SIG-M5 treated with dmso at 0.1 percent for 504 hours (cell line): ENCODE measurements around the gene LHX5.
"Not testable (repeated sequence)": the region's sequence is repeated elsewhere in the genome, so short reads cannot be mapped to it uniquely, and the experiment has no call there.

ENCODE experiments used
- DNase-seq: peaks from one replicate; lab custom pipeline; 2025; ENCODE audit not compliant: unreplicated experiment; lab: John Stamatoyannopoulos, UW

LHX5 gene

GRCh38 chr12:113471619-113472171 lies at the start of gene LHX5:
Gene LHX5 (minus strand): TSS chr12:113471871. CDS start chr12:113471498, 373 bp downstream.
- DNase-seq = no peak

GRCh38 chr12:113519464-113520307 lies 48.0 kb upstream of the LHX5 start:
- DNase-seq = no peak

GRCh38 chr12:113515082-113515856 lies 43.6 kb upstream of the LHX5 start:
- no peak for DNase-seq

DNA sequence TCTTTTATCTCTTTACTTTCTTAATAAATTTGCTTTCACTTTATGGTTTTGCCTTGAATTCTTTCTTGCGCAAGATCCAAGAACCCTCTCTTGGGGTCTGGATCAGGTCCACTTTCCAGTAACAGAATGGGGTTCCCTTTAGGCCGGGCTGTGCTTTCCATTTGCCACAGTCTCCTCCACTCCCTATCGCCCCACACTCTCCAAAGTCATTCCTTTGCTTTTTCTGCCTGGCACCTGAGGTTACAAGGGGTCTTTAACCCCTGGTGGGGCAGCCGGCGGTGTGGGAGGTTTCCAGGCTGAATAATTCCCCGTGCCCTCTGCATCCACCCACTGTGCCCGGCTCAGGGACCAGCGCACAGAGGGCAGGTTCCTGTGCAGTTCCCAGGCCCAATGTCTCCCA lies 42.9 kb upstream of the LHX5 start:
- DNase-seq = no peak

- no peak for DNase-seq
Observed at GRCh38 chr12:113512568-113512967, 40.9 kb upstream of the LHX5 start.

- DNase-seq = no peak
Observed at GRCh38 chr12:113506867-113507266, 35.2 kb upstream of the LHX5 start.

GRCh38 chr12:113505941-113506340 lies 34.3 kb upstream of the LHX5 start:
- no peak for DNase-seq

DNA sequence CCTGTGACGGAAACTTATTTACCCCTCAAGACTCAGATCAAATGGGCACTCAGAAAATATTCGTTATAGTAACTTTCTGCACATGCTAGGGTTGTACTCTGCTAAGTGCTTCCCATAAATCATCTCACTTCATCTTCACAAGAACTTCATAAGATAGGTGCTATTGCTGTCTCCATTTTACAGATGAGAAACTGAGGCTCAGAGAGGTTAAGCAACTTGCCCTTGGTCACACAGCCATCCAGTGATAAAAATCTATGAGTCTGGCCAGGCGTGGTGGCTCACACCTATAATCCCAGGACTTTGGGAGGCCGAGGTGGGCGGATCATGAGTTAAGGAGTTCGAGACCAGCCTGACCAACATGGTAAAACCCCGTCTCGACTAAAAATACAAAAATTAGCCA lies 33.2 kb upstream of the LHX5 start:
- no peak for DNase-seq

DNA sequence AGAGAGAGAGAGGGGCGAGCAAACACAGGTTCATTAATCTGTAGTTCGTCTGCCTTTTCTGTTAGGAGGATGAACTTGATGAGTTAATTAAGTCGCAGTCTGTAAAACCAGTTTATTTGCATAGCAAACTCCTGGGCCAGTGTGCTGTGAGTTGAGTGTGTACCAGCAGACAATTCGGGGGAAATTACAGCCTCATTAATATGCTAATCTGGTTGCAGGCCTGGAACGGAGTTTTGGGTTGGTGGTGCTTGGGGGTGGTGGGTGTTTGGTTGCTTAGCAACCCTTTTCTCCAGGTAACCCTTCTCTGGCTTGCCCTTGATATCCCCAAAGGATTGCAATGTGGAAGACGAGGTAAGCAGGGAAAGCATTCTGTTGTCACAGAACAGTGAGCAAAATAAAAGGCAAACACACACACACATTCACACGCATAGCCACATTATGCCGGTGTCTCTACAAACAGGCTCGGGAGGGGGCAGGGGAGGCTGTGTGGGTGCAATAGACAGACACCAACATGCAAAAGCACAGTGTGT lies 29.2 kb upstream of the LHX5 start:
- DNase-seq = no peak

DNA sequence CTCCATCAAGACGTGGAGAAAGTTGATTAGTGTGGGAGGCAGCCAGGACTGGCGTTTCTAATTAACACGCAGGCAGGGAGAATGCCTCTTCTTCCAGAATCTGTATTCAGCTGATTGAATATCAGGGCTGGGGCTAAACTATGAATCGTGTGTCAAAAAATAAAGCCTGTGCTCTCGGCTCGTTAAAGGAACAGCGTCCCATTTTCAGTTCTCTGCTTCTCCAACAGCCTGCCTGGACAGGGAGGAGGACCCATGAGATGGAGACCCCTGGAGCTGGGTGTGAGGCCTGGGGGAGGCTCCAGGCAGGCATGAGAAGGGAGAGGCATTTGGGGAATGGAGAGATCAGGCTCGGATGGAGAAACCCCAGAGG lies 28.6 kb upstream of the LHX5 start:
- no peak for DNase-seq

GRCh38 chr12:113498490-113498889 lies 26.8 kb upstream of the LHX5 start:
- no peak for DNase-seq

- no peak for DNase-seq
Observed at GRCh38 chr12:113497693-113498092, 26.0 kb upstream of the LHX5 start.

DNA sequence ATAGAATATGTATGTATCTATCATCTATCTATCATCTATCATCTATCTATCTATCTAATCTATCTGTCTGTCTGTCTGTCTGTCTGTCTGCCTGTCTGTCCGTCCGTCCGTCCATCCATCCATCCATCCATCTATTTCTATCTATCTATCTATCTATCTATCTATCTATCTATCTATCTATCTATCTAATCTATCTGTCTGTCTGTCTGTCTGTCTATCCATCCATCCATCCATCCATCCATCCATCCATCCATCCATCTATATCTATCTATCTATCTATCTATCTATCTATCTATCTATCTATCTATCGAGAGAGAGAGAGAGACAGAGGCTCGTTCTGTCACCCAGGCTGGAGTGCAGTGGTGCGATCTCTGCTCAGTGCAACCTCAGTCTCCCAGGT lies 24.3 kb upstream of the LHX5 start:
- not testable (repeated sequence) for DNase-seq

DNA sequence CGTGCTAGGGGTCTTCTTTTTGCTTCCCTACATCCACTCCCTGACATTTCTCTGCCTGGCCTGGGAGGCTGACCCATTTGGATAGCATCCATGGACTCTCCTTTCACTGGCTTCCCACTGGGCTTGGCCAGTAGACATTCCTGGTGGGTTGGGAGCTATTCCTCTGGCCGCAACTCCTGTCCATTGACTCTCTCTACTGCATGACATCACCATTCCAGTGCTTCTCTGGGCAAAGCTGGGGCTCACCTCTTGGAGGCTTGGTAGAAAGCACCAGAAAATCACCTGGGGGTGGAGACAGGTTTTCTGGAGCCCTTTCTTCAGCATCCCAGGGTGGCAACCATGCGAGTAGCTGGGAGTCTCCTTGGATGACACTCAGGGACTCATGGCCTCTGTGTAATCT lies 16.7 kb upstream of the LHX5 start:
- DNase-seq = no peak

GRCh38 chr12:113486722-113487121 lies 15.1 kb upstream of the LHX5 start:
- DNase-seq = no peak

GRCh38 chr12:113485330-113485729 lies 13.7 kb upstream of the LHX5 start:
- DNase-seq = no peak

- DNase-seq = no peak
Observed at GRCh38 chr12:113482334-113482733, 10.7 kb upstream of the LHX5 start.

DNA sequence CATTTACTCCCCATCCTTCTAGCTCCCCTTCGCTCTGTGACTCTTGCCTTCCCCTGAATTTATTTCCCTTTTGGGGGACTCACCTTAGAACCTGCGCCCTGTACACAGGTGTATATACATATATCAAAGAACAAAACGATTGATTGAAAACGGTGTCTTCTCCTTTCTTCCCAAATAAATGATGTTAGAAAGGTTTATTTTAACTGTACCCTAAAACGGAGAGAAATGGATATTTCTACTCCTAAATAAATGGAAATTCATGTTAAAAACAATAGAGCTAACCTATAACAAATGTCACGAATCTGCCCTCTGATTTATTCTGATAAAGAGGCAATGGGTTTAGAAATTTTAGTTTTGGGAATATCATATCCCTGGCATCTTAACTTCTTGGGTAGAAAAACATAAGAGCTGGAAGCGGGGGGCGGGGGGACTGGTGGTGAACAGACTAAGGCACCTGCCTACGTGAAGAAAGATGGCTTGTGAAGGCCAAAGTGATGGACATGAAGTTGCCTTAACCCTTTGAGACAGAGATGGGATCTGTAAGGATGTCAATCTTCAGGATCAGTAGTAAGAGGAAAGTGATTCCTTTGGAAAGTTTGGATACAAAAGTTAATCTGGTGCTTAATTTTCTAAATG lies 8.8 kb upstream of the LHX5 start:
- no peak for DNase-seq

DNA sequence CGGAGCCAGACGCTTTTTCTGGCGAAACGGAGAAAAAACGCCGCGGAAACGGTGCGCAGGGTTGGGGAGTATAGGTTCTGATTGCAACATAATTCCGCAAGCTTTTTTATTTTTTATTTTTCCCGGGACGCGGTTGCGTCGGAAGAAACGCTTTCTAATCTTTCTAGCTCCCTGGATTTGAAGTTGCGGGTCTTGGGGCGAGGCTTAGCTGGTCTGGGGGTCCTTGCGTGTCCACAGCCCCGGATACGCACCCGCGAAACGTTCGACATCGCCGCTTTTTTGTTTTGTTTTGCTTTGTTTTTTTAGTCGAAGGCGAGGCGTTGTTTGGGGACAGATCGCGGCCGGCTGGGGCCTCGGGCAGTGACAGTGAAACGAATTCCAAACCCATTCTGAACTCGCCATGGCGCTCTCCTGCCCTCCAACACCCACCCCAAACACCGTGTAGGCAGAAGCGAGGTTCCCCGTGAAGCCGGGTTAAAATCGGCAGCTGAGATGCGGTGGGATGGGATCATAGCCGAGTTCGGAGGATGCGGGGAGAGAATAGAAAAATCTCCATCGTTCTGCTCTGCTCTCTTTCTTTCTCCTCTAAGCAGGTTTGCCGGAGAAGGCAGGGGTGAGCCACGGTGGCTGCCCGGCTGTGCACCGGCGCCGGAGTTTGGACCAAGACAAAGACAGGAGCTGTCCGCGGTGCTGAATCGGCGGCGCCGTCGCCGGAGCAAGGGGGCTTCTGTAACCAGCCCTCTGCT lies 8.1 kb upstream of the LHX5 start:
- DNase-seq = no peak

DNA sequence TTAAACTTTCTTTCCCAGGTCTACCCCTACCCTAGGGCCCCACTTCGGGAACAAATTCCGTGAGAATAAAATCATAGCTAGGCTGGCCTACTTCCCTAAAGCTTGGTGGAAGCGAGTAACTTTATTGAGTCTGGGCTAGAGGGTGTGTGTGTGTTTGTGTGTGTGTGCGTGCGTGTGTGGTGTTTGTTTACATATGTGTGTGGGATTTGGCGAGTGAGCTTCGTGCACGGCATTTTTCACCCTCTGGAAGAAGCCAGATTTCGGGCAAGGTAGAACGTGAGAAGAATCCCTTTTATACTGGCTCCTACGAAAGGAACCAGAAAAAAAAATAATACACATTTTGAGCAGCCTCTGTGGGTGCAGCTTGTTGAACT lies 7.5 kb upstream of the LHX5 start:
- no peak for DNase-seq
